Neural cell (in vitro differentiated cells): ENCODE results near the gene TMEM255B. TPM values are rescaled to one million over a fixed set of nuclear protein-coding genes. Genes with fewer than 3 reads are reported as not detected.

Source experiments
- H2AFZ ChIP-seq: fragments of 200-600, 300-800 bp; sonication (generic), shearing (Covaris generic); 2 replicates; pipeline ENCODE4 v1.6.0; 2014; ENCODE audit warnings: low read depth, mild to moderate bottlenecking, antibody characterized with exemption, low read length, moderate library complexity
- H3F3A ChIP-seq: fragments of 200-600 bp; shearing (Covaris generic); 2 replicates; pipeline ENCODE4 v1.6.1; 2016; ENCODE audit warnings: mild to moderate bottlenecking, moderate library complexity, mixed read lengths, antibody characterized with exemption, low read length; ENCODE audit not compliant: insufficient read depth, poor library complexity, severe bottlenecking
- H3K27ac ChIP-seq: fragments of 200-600, 300-800 bp; sonication (generic), shearing (Covaris generic); 2 replicates; pipeline ENCODE4 v1.5.1; 2014; ENCODE audit warnings: mild to moderate bottlenecking, low read length, moderate library complexity
- H3K27me3 ChIP-seq: fragments of 300-800, 200-600 bp; sonication (generic), shearing (Covaris generic); 2 replicates; pipeline ENCODE4 v1.6.0; 2014; ENCODE audit warnings: mild to moderate bottlenecking, low read depth, low read length, moderate library complexity; ENCODE audit not compliant: insufficient read depth
- H3K36me3 ChIP-seq: fragments of 300-800, 200-600 bp; sonication (generic), shearing (Covaris generic); 2 replicates; pipeline ENCODE4 v1.5.1; 2014; ENCODE audit warnings: mild to moderate bottlenecking, antibody characterized with exemption, low read length, moderate library complexity; ENCODE audit not compliant: insufficient read depth
- H3K4me2 ChIP-seq: fragments of 300-800, 200-600 bp; sonication (generic), shearing (Covaris generic); 2 replicates; pipeline ENCODE4 v1.6.0; 2014; ENCODE audit warnings: mild to moderate bottlenecking, low read length
- H3K4me3 ChIP-seq: fragments of 300-800, 200-600 bp; sonication (generic), shearing (Covaris generic); 2 replicates; pipeline ENCODE4 v1.5.1; 2014; ENCODE audit warnings: mild to moderate bottlenecking, low read length, moderate library complexity
- H3K79me2 ChIP-seq: fragments of 200-600 bp; shearing (Covaris generic); replicated peaks from 2 replicates; pipeline ENCODE4 v1.6.0; 2014; ENCODE audit warnings: mild to moderate bottlenecking, low read length, moderate library complexity; ENCODE audit not compliant: insufficient read depth
- H3K9ac ChIP-seq: fragments of 300-800, 200-600 bp; sonication (generic), shearing (Covaris generic); 2 replicates; pipeline ENCODE4 v1.6.1; 2016; ENCODE audit warnings: mild to moderate bottlenecking, low read length, mixed read lengths
- H3K9me2 ChIP-seq: fragments of 200-600 bp; shearing (Covaris generic); 2 replicates; pipeline ENCODE4 v1.6.1; 2016; ENCODE audit warnings: mild to moderate bottlenecking, low read length, mixed read lengths; ENCODE audit not compliant: insufficient read depth
- H3K9me3 ChIP-seq: fragments of 200-600, 300-800 bp; sonication (generic), shearing (Covaris generic); 2 replicates; pipeline ENCODE4 v1.6.1; 2016; ENCODE audit warnings: mild to moderate bottlenecking, mixed run types, low read length, moderate library complexity, mixed read lengths
- H4K20me1 ChIP-seq: fragments of 200-600 bp; shearing (Covaris generic); 2 replicates; pipeline ENCODE4 v1.6.1; 2016; ENCODE audit warnings: mild to moderate bottlenecking, mixed run types; ENCODE audit not compliant: insufficient read depth
- EP300 ChIP-seq: fragments of 450-650 bp; conservative IDR thresholded peaks from 2 replicates; pipeline ENCODE4 v1.6.1; 2014; ENCODE audit warnings: antibody characterized with exemption, mild to moderate bottlenecking, moderate library complexity; ENCODE audit not compliant: poor library complexity, severe bottlenecking
- EZH2 ChIP-seq: fragments of 200-600, 300-800 bp; shearing (Covaris generic), sonication (generic); IDR thresholded peaks from 2 replicates; pipeline ENCODE4 v1.6.1; 2014; ENCODE audit warnings: antibody characterized with exemption, low read length, borderline replicate concordance, mild to moderate bottlenecking; ENCODE audit not compliant: insufficient read depth, poor library complexity, severe bottlenecking
- MXI1 ChIP-seq: fragments of 450-650 bp; conservative IDR thresholded peaks from 2 replicates; pipeline ENCODE4 v1.6.1; 2014; ENCODE audit warnings: antibody characterized with exemption, mild to moderate bottlenecking; ENCODE audit not compliant: poor library complexity, severe bottlenecking
- POLR2AphosphoS5 ChIP-seq: IDR thresholded peaks from 2 replicates; pipeline ENCODE4 v1.6.1; 2012
- RAD21 ChIP-seq: fragments of 450-650 bp; conservative IDR thresholded peaks from 2 replicates; pipeline ENCODE4 v1.6.1; 2014; ENCODE audit warnings: antibody characterized with exemption, mild to moderate bottlenecking, moderate library complexity
- SMC3 ChIP-seq: fragments of 450-650 bp; conservative IDR thresholded peaks from 2 replicates; pipeline ENCODE4 v1.6.1; 2014; ENCODE audit warnings: antibody characterized with exemption, mild to moderate bottlenecking, moderate library complexity; ENCODE audit not compliant: poor library complexity
- TAF1 ChIP-seq: IDR thresholded peaks from 2 replicates; pipeline ENCODE4 v1.6.1; 2012; ENCODE audit warnings: low read depth
- polyA plus RNA-seq: library from polyadenylated mRNA; depleted of rRNA; stranded (reverse); fragments of >200 nt; gene quantifications from 2 replicates; pipeline ENCODE4 v1.2.3, GENCODE V29; 2014
- TF ChIP-seq, protein P1 (sequence below): fragments of 450-650 bp; IDR thresholded peaks from 2 replicates; pipeline ENCODE4 v1.5.1; 2014; ENCODE audit warnings: antibody characterized with exemption, mild to moderate bottlenecking, moderate library complexity; ENCODE audit not compliant: poor library complexity, severe bottlenecking
- TF ChIP-seq, protein P2 (sequence below): IDR thresholded peaks from 2 replicates; pipeline ENCODE4 v1.6.1; 2012; ENCODE audit warnings: borderline replicate concordance

Gene TMEM255B
- polyA plus RNA-seq, 1 donor from 2014 or later = not detected

DNA sequence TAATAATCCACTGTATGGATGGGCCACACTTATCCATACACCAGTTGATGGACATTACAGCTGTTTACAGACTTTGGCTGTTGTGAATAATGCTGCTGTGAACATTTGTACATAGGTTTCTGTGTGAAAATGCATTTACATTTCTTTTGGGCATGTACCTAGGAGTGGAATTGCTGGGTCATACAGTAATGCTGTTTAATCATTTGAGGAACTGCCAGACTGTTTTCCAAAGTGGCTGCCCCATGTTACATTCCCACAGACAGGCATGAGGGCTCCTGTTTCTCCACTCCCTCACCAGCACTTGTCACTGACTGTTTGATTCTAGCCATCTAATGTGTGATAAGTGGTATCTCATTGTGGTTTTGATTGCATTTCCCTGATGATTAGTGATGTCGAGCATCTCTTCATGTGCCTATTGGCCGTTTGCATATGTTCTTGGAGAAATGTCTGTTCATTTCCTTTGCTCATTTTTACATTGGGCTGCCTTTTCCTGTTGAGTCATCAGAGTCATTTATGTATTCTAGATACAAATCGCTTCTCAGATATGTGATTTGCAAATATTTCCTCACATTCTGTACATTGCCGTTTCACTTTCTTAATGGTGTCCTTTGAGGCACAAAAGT, 12.8 kb downstream of the TMEM255B start:
- H2AFZ ChIP-seq = no peak overlapping the region
- TF ChIP-seq EZH2 (no peak), RAD21 (no peak), SMC3 (no peak), TAF1 (no peak), MXI1 (no peak), EP300 (no peak), POLR2AphosphoS5 (no peak)
- TF ChIP-seq, protein P1, sequence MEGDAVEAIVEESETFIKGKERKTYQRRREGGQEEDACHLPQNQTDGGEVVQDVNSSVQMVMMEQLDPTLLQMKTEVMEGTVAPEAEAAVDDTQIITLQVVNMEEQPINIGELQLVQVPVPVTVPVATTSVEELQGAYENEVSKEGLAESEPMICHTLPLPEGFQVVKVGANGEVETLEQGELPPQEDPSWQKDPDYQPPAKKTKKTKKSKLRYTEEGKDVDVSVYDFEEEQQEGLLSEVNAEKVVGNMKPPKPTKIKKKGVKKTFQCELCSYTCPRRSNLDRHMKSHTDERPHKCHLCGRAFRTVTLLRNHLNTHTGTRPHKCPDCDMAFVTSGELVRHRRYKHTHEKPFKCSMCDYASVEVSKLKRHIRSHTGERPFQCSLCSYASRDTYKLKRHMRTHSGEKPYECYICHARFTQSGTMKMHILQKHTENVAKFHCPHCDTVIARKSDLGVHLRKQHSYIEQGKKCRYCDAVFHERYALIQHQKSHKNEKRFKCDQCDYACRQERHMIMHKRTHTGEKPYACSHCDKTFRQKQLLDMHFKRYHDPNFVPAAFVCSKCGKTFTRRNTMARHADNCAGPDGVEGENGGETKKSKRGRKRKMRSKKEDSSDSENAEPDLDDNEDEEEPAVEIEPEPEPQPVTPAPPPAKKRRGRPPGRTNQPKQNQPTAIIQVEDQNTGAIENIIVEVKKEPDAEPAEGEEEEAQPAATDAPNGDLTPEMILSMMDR = no peak
- TF ChIP-seq, protein P2, sequence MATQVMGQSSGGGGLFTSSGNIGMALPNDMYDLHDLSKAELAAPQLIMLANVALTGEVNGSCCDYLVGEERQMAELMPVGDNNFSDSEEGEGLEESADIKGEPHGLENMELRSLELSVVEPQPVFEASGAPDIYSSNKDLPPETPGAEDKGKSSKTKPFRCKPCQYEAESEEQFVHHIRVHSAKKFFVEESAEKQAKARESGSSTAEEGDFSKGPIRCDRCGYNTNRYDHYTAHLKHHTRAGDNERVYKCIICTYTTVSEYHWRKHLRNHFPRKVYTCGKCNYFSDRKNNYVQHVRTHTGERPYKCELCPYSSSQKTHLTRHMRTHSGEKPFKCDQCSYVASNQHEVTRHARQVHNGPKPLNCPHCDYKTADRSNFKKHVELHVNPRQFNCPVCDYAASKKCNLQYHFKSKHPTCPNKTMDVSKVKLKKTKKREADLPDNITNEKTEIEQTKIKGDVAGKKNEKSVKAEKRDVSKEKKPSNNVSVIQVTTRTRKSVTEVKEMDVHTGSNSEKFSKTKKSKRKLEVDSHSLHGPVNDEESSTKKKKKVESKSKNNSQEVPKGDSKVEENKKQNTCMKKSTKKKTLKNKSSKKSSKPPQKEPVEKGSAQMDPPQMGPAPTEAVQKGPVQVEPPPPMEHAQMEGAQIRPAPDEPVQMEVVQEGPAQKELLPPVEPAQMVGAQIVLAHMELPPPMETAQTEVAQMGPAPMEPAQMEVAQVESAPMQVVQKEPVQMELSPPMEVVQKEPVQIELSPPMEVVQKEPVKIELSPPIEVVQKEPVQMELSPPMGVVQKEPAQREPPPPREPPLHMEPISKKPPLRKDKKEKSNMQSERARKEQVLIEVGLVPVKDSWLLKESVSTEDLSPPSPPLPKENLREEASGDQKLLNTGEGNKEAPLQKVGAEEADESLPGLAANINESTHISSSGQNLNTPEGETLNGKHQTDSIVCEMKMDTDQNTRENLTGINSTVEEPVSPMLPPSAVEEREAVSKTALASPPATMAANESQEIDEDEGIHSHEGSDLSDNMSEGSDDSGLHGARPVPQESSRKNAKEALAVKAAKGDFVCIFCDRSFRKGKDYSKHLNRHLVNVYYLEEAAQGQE = no peak
- no peak overlapping the region for H3K27ac ChIP-seq
- H3K79me2 ChIP-seq = no peaks in the 10 kb centered on the region
- H4K20me1 ChIP-seq = no peaks in the 10 kb centered on the region
- H3K36me3 ChIP-seq = no peaks in the 10 kb centered on the region
- H3F3A ChIP-seq = no peaks in the 10 kb centered on the region
- H3K9me2 ChIP-seq = no peaks in the 10 kb centered on the region
- no peak overlapping the region for H3K9ac ChIP-seq
- H3K4me2 ChIP-seq = no peak overlapping the region
- no peaks in the 10 kb centered on the region for H3K9me3 ChIP-seq
- H3K27me3 ChIP-seq = peaks cover 1% of the 10 kb centered on the region
- no peak overlapping the region for H3K4me3 ChIP-seq

DNA sequence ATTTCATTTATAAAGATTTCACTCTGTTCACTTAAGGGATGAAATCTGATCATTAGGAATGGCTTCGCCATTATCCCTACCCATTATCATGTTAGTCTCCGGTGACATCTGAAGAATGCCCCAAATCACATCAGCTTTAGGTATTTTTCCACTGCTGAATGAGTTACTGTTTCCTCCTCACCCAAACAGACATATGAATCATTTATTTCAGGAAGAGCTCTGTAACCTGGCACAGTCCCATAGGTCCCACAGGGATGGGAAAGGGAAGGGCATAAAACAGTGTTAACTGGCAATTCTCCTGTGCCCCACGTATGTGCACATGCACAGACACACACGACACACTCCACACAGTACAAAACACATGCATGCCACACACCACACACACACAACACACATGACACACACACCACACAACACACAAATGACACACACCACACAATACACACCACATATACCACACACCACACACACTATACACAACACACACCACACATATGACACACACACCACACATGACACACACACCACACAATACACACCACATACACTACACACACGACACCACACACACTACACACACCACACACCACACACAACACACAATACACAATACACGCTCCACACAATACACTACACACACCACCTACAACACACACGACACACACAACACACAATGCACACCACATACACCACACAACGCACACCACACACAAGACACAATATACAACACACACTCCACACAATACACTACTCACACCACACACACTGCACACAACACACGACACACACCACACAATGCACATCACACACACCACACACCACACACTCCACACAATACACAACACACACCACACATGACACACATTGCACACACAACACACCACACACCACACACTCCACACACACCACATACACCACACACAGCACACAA, 15.4 kb downstream of the TMEM255B start:
- no peaks in the 10 kb centered on the region for H3K9me2 ChIP-seq
- H4K20me1 ChIP-seq = no peaks in the 10 kb centered on the region
- no peak overlapping the region for H3K4me2 ChIP-seq
- TF ChIP-seq EP300 (no peak), MXI1 (no peak), EZH2 (no peak), RAD21 (no peak)
- TF ChIP-seq, protein P1 = no peak
- TF ChIP-seq, protein P2 = peak; percentile 59
- no peaks in the 10 kb centered on the region for H3K9me3 ChIP-seq
- H3K27ac ChIP-seq = peak overlapping the region; percentile 30
- no peak overlapping the region for H3K9ac ChIP-seq
- H3F3A ChIP-seq = no peaks in the 10 kb centered on the region
- H3K4me3 ChIP-seq = no peak overlapping the region
- no peaks in the 10 kb centered on the region for H3K36me3 ChIP-seq
- no peaks in the 10 kb centered on the region for H3K79me2 ChIP-seq
- no peak overlapping the region for H2AFZ ChIP-seq
- peaks cover 11% of the 10 kb centered on the region for H3K27me3 ChIP-seq
